ENCODE measurements around the gene ZMIZ1. TPM values are rescaled to one million over a fixed set of nuclear protein-coding genes. Genes with fewer than 3 reads are reported as not detected.

Gene ZMIZ1
- polyA plus RNA-seq, 1 donor: 40.1 TPM

- DNase-seq: no peak
- H3K36me3 ChIP-seq (ENCODE audit: control insufficient read depth, insufficient read depth, low read length): peaks cover 83% of the 10 kb centered on the region
- H3K27me3 ChIP-seq (ENCODE audit: control insufficient read depth, insufficient read depth, low read length): no peaks in the 10 kb centered on the region
- H3K4me1 ChIP-seq (ENCODE audit: control insufficient read depth, insufficient read depth, low read length): peaks cover 4% of the 10 kb centered on the region
- no peak overlapping the region for H3K4me3 ChIP-seq (ENCODE audit: low read length)
- H3K9me3 ChIP-seq (ENCODE audit: control insufficient read depth, low read depth, low read length): no peaks in the 10 kb centered on the region
- no peak overlapping the region for H3K27ac ChIP-seq (ENCODE audit: low read length)
- WGBS (ENCODE audit: insufficient coverage, low lambda C conversion rate): no CpG with 5 or more reads among the region's 8 CpGs
Observed at GRCh38 chr10:79305515-79305914, 236.7 kb downstream of the ZMIZ1 start.

DNA sequence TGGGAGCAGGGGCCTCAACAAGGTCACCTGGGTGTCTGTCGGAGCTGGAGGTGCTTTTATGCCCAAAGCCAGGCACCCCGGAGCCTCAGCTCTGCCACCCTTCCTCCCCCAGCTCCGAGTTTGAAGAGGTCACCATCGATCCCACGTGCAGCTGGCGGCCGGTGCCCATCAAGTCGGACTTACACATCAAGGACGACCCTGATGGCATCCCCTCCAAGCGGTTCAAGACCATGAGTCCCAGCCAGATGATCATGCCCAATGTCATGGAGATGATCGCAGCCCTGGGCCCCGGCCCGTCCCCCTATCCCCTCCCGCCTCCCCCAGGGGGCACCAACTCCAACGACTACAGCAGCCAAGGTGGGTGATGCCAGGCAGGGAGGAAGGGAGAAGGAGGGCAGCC lies 237.2 kb downstream of the ZMIZ1 start:
- H3K36me3 ChIP-seq (ENCODE audit: control insufficient read depth, insufficient read depth, low read length): peaks cover 78% of the 10 kb centered on the region
- no peak overlapping the region for H3K4me3 ChIP-seq (ENCODE audit: low read length)
- no peak for DNase-seq

GRCh38 chr10:79306644-79307220 lies 238.0 kb downstream of the ZMIZ1 start:
- Histone ChIP-seq H3K27me3 (ENCODE audit: control insufficient read depth, insufficient read depth, low read length) (no peaks in the 10 kb centered on the region), H3K9me3 (ENCODE audit: control insufficient read depth, low read depth, low read length) (no peaks in the 10 kb centered on the region), H3K4me3 (ENCODE audit: low read length) (no peak overlapping the region), H3K4me1 (ENCODE audit: control insufficient read depth, insufficient read depth, low read length) (peaks cover 9% of the 10 kb centered on the region), H3K27ac (ENCODE audit: low read length) (no peak overlapping the region), H3K36me3 (ENCODE audit: control insufficient read depth, insufficient read depth, low read length) (peaks cover 71% of the 10 kb centered on the region)
- no CpG with 5 or more reads among the region's 8 CpGs for WGBS (ENCODE audit: insufficient coverage, low lambda C conversion rate)
- no peak for DNase-seq

More for the DNA sequence above, 237.2 kb downstream of the ZMIZ1 start:
- H3K27me3 ChIP-seq (ENCODE audit: control insufficient read depth, insufficient read depth, low read length): no peaks in the 10 kb centered on the region
- peaks cover 6% of the 10 kb centered on the region for H3K4me1 ChIP-seq (ENCODE audit: control insufficient read depth, insufficient read depth, low read length)
- WGBS (ENCODE audit: insufficient coverage, low lambda C conversion rate): no CpG with 5 or more reads among the region's 15 CpGs
- H3K9me3 ChIP-seq (ENCODE audit: control insufficient read depth, low read depth, low read length): no peaks in the 10 kb centered on the region
- no peak overlapping the region for H3K27ac ChIP-seq (ENCODE audit: low read length)

- no peaks in the 10 kb centered on the region for H3K27me3 ChIP-seq (ENCODE audit: control insufficient read depth, insufficient read depth, low read length)
- peaks cover 14% of the 10 kb centered on the region for H3K4me1 ChIP-seq (ENCODE audit: control insufficient read depth, insufficient read depth, low read length)
- no peak overlapping the region for H3K4me3 ChIP-seq (ENCODE audit: low read length)
- WGBS (ENCODE audit: insufficient coverage, low lambda C conversion rate): no CpG with 5 or more reads among the region's 7 CpGs
- no peak for DNase-seq
- H3K9me3 ChIP-seq (ENCODE audit: control insufficient read depth, low read depth, low read length): no peaks in the 10 kb centered on the region
- H3K36me3 ChIP-seq (ENCODE audit: control insufficient read depth, insufficient read depth, low read length): peaks cover 76% of the 10 kb centered on the region
- no peak overlapping the region for H3K27ac ChIP-seq (ENCODE audit: low read length)
Observed at GRCh38 chr10:79308016-79308415, 239.2 kb downstream of the ZMIZ1 start.

DNA sequence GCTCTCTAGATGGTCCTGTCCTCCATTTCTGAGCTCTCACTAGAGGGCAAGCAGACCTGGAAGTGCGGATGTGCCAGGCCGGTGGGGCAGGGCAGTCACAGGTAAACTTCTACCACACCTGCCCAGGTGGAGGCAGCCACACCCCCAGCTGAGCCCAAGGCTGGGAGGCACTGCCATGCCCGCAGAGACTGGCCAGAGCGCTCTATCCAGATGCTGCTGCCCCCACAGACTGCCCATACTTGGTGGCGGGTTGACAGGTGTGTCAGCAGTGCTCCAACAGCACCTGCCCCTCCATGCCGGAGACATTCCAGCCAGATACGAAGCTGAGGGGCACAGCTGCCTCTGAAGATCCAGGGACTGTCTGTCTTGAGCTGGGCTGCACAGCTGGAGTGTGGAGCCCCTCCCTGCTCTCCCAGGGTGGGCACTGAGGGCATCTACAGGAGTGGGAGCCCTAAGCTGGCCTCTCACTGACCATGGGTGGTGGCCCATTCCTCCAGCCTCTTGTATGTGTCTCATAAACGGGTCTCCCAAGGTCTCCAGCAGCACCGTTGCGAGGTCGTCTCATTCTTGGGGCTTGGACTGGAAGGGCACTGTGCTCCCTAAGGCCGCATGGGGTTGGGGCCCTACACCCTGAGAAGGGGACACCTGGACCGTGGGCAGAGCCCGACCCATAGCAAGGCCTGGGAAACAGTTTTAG lies 240.4 kb downstream of the ZMIZ1 start:
- Histone ChIP-seq H3K27ac (ENCODE audit: low read length) (no peak overlapping the region), H3K27me3 (ENCODE audit: control insufficient read depth, insufficient read depth, low read length) (no peaks in the 10 kb centered on the region), H3K36me3 (ENCODE audit: control insufficient read depth, insufficient read depth, low read length) (peaks cover 76% of the 10 kb centered on the region), H3K9me3 (ENCODE audit: control insufficient read depth, low read depth, low read length) (no peaks in the 10 kb centered on the region), H3K4me3 (ENCODE audit: low read length) (no peak overlapping the region), H3K4me1 (ENCODE audit: control insufficient read depth, insufficient read depth, low read length) (peaks cover 14% of the 10 kb centered on the region)
- no CpG with 5 or more reads among the region's 14 CpGs for WGBS (ENCODE audit: insufficient coverage, low lambda C conversion rate)
- DNase-seq: no peak

GRCh38 chr10:79310200-79310865 lies 241.6 kb downstream of the ZMIZ1 start:
- peaks cover 67% of the 10 kb centered on the region for H3K36me3 ChIP-seq (ENCODE audit: control insufficient read depth, insufficient read depth, low read length)
- no peak overlapping the region for H3K4me3 ChIP-seq (ENCODE audit: low read length)
- H3K4me1 ChIP-seq (ENCODE audit: control insufficient read depth, insufficient read depth, low read length): peaks cover 18% of the 10 kb centered on the region
- H3K27me3 ChIP-seq (ENCODE audit: control insufficient read depth, insufficient read depth, low read length): no peaks in the 10 kb centered on the region
- WGBS (ENCODE audit: insufficient coverage, low lambda C conversion rate): no CpG with 5 or more reads among the region's 29 CpGs
- H3K27ac ChIP-seq (ENCODE audit: low read length): no peak overlapping the region
- DNase-seq: no peak
- no peaks in the 10 kb centered on the region for H3K9me3 ChIP-seq (ENCODE audit: control insufficient read depth, low read depth, low read length)

DNA sequence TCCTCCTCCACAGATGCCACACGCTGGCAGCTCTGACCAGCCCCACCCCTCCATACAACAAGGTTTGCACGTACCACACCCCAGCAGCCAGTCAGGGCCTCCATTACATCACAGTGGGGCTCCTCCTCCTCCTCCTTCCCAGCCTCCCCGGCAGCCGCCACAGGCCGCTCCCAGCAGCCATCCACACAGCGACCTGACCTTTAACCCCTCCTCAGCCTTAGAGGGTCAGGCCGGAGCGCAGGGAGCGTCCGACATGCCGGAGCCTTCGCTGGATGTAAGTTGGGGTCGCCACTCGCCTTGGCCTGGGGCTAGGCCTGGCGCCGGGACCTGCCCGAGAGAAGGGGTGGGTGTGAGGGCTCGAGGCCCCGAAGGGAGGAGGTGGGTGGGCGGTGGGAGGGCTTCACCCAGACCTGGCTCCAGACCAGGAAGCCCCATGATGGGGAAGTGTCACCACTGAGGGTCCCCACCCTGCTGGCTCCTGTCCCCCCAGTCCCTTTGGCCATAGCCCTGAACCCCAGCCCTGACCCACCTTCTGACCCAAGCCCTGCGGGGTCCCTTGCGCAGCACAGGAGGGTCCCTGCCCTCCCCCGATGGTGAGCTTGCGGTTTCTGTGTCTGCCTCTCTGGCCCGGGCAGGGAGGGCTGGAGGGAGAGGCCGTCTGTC lies 242.3 kb downstream of the ZMIZ1 start:
- peaks cover 64% of the 10 kb centered on the region for H3K36me3 ChIP-seq (ENCODE audit: control insufficient read depth, insufficient read depth, low read length)
- H3K27me3 ChIP-seq (ENCODE audit: control insufficient read depth, insufficient read depth, low read length): no peaks in the 10 kb centered on the region
- peak; percentile 69 to 79 for DNase-seq
- no CpG with 5 or more reads among the region's 26 CpGs for WGBS (ENCODE audit: insufficient coverage, low lambda C conversion rate)
- H3K27ac ChIP-seq (ENCODE audit: low read length): no peak overlapping the region
- H3K9me3 ChIP-seq (ENCODE audit: control insufficient read depth, low read depth, low read length): no peaks in the 10 kb centered on the region
- H3K4me1 ChIP-seq (ENCODE audit: control insufficient read depth, insufficient read depth, low read length): peaks cover 18% of the 10 kb centered on the region
- H3K4me3 ChIP-seq (ENCODE audit: low read length): no peak overlapping the region

- H3K36me3 ChIP-seq (ENCODE audit: control insufficient read depth, insufficient read depth, low read length): peaks cover 56% of the 10 kb centered on the region
Observed at GRCh38 chr10:79311581-79312407, 243.0 kb downstream of the ZMIZ1 start.

DNA sequence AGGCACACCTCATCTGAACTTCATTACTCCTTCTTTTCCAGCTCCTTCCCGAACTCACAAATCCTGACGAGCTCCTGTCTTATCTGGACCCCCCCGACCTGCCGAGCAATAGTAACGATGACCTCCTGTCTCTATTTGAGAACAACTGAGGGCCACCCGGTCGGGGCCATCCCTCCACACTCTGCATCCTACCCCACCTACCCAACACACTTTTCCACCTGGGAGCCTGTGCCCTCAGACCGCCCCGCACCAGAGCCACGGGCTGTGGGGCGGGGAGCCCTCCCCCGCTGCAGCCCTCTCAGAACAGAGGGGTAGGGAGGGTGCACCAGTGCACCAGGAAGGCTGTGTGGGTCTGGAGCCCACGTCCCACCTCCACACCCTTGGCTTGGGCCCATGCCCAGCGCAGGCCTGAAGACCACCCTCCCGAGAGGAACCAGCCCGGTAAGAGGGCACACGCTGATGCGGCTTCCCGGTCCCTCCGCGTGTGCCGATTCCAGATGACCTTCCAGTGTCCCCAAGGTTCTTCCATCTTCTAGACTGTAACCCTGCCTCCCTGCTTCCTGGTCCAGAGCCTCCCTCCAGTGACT lies 243.9 kb downstream of the ZMIZ1 start:
- no peaks in the 10 kb centered on the region for H3K27me3 ChIP-seq (ENCODE audit: control insufficient read depth, insufficient read depth, low read length)
- no peak overlapping the region for H3K4me3 ChIP-seq (ENCODE audit: low read length)
- 90% methylated on average over 4 of the region's 22 CpGs for WGBS (ENCODE audit: insufficient coverage, low lambda C conversion rate)
- DNase-seq: no peak
- H3K9me3 ChIP-seq (ENCODE audit: control insufficient read depth, low read depth, low read length): no peaks in the 10 kb centered on the region
- H3K36me3 ChIP-seq (ENCODE audit: control insufficient read depth, insufficient read depth, low read length): peaks cover 47% of the 10 kb centered on the region
- peaks cover 18% of the 10 kb centered on the region for H3K4me1 ChIP-seq (ENCODE audit: control insufficient read depth, insufficient read depth, low read length)
- no peak overlapping the region for H3K27ac ChIP-seq (ENCODE audit: low read length)

More at GRCh38 chr10:79311581-79312407, 243.0 kb downstream of the ZMIZ1 start:
- no CpG with 5 or more reads among the region's 15 CpGs for WGBS (ENCODE audit: insufficient coverage, low lambda C conversion rate)
- Histone ChIP-seq H3K4me1 (ENCODE audit: control insufficient read depth, insufficient read depth, low read length) (peaks cover 18% of the 10 kb centered on the region), H3K9me3 (ENCODE audit: control insufficient read depth, low read depth, low read length) (no peaks in the 10 kb centered on the region), H3K4me3 (ENCODE audit: low read length) (no peak overlapping the region), H3K27ac (ENCODE audit: low read length) (peak overlapping the region; percentile 2), H3K27me3 (ENCODE audit: control insufficient read depth, insufficient read depth, low read length) (no peaks in the 10 kb centered on the region)
- peak in 1 of 2 donors; percentile 47 for DNase-seq
